Psoas muscle (tissue), 8 donors: ENCODE measurements around the gene GID4. TPM values are rescaled to one million over a fixed set of nuclear protein-coding genes. Genes with fewer than 3 reads are reported as not detected.
A peak's percentile ranks its signal among the peaks of the same experiment; 100 is the strongest.

Experiments used
- ATAC-seq, 4 donors: fragments of 200-7000 bp; cut with Tn5 transposase; one replicate each; pipeline ENCODE4 v1.9.1; 2020; ENCODE audit warnings: moderate library complexity in 3 of 4, mild to moderate bottlenecking in 2 of 4
- DNase-seq, 2 donors: peaks; one replicate each; pipeline ENCODE4 v3.0.0-alpha.2; 2020
- H3K27ac ChIP-seq: fragments of 200-600 bp; one replicate; pipeline ENCODE4 v1.8.0; 2022
- H3K27me3 ChIP-seq, 3 donors: fragments of 200-600 bp in 1 of 3; one replicate each; pipeline versions ENCODE4 v1.6.1 to v1.8.0; 2013 to 2022; ENCODE audit warnings: low read length in 2 of 3, mild to moderate bottlenecking in 2 of 3, moderate library complexity in 1 of 3; ENCODE audit not compliant: insufficient read depth in 3 of 3
- H3K36me3 ChIP-seq, 2 donors: fragments of 200-600 bp in 1 of 2; one replicate each; pipeline versions ENCODE4 v1.6.1 to v1.8.0; 2013 to 2022; ENCODE audit warnings: low read depth in 1 of 2, mild to moderate bottlenecking in 1 of 2, moderate library complexity in 1 of 2; ENCODE audit not compliant: insufficient read depth in 1 of 2
- H3K4me1 ChIP-seq: fragments of 200-600 bp; one replicate; pipeline ENCODE4 v1.8.0; 2022
- H3K4me3 ChIP-seq: fragments of 200-600 bp; one replicate; pipeline ENCODE4 v1.8.0; 2022; ENCODE audit warnings: mild to moderate bottlenecking
- H3K9me3 ChIP-seq: fragments of 200-600 bp; one replicate; pipeline ENCODE4 v1.8.0; 2022
- WGBS, 3 donors: extraction: QIAGEN DNeasy Blood & Tissue Kit; methylation state at CpG; one replicate each; pipeline versions ENCODE4 v1.1.6 to v1.1.7; 2013; 5-methylcytosine and 5-hydroxymethylcytosine counted together
- intact Hi-C, 2 donors: fragments of 100-400 bp; cut with DNase I; formaldehyde crosslinking; loops; one replicate each; pipeline versions ENCODE4 v1.11.0 to v1.14.2; 2022
- polyA plus RNA-seq, 3 donors: library from polyadenylated mRNA; stranded (reverse); fragments of 200-250 nt; gene quantifications; one replicate each; pipeline ENCODE4 v1.2.3, GENCODE V29; 2013
- total RNA-seq, 4 donors: library from RNA; stranded (reverse); fragmentation: NEBNext Ultra II Directional in 2 of 4; extraction: Animal tissue kit (Norgen Biotek cat#: 25700) in 2 of 4; gene quantifications; one replicate each; pipeline versions ENCODE4 v1.2.1 to v1.2.4, GENCODE V29; 2021 to 2023
- TF ChIP-seq, protein P1 (sequence below): fragments of 200-600 bp; IDR thresholded peaks from one replicate; pipeline ENCODE4 v1.8.0; 2022; ENCODE audit warnings: antibody characterized with exemption
- donor health status: healthy with polysubstance abuse.
- donor health status: DM: no; HTN: no; CAD: no; lungs with moderate emphysema.
- donor health status: Bipolar disorder and iron deficiency.
- donor health status: healthy.
- donor health status: DM: yes; HTN: yes; CAD: no.
- donor health status: DM: no; HTN: no; CAD: no.
- donor health status: DM: no; HTN: no; CAD: no.
- donor health status: DM: yes; HTN: yes; CAD: no.

GID4 gene
- total and polyA plus RNA-seq, 7 donors: 10.8 to 55.2 (median 38.0) TPM

DNA sequence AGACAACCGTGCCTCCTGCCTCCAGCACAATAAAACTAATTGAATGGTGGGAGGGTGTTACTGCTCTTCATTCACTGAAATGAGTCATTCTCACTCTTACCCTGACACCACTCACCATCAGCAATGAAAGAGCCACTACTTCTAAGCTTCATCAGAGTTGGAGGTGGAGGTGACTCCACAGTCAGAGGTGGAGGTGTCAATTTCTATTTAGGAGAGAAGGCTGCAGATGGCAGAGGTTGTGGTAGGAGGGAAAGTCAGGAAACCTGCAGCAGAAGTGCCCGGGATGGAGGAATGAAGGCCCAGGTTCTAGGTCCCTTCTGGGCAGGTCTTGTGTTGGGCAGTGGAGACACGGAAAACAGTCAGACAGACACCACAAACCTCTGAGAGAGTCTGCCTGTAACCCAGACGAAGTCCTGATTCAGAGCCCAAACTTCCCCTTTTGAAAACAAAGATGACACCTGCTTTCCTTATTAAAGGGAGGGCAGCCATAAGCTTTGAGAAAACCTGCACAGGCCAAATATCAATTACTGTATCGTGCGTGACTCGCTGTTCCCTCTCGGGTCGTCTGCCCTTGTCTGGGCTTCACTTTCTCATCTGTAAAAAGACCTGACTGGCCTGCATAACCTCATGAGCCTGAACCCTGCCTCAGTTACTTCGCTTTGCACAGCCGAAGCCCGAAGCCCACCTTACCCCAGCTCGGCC lies 908 bp upstream of the GID4 start:
- Histone ChIP-seq H3K36me3 (no peaks in the 10 kb centered on the region), H3K4me3 (peak overlapping the region; percentile 90), H3K27ac (peak overlapping the region; percentile 90), H3K4me1 (peaks cover 34% of the 10 kb centered on the region), H3K9me3 (no peaks in the 10 kb centered on the region), H3K27me3 (no peaks in the 10 kb centered on the region)
- WGBS, 3 donors: 5 to 9% (median 6%) methylated on average over 13 of the region's 13 CpGs
- TF ChIP-seq, protein P1, sequence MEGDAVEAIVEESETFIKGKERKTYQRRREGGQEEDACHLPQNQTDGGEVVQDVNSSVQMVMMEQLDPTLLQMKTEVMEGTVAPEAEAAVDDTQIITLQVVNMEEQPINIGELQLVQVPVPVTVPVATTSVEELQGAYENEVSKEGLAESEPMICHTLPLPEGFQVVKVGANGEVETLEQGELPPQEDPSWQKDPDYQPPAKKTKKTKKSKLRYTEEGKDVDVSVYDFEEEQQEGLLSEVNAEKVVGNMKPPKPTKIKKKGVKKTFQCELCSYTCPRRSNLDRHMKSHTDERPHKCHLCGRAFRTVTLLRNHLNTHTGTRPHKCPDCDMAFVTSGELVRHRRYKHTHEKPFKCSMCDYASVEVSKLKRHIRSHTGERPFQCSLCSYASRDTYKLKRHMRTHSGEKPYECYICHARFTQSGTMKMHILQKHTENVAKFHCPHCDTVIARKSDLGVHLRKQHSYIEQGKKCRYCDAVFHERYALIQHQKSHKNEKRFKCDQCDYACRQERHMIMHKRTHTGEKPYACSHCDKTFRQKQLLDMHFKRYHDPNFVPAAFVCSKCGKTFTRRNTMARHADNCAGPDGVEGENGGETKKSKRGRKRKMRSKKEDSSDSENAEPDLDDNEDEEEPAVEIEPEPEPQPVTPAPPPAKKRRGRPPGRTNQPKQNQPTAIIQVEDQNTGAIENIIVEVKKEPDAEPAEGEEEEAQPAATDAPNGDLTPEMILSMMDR: no peak
- intact Hi-C loops: loop anchor here (5.0 to 10.0 kb wide), 5 partner anchors 113 to 353 kb away; partner anchors contain the start of gene RAI1 (in 1 of the 2)
- no peak for DNase-seq
- ATAC-seq: no peak

DNA sequence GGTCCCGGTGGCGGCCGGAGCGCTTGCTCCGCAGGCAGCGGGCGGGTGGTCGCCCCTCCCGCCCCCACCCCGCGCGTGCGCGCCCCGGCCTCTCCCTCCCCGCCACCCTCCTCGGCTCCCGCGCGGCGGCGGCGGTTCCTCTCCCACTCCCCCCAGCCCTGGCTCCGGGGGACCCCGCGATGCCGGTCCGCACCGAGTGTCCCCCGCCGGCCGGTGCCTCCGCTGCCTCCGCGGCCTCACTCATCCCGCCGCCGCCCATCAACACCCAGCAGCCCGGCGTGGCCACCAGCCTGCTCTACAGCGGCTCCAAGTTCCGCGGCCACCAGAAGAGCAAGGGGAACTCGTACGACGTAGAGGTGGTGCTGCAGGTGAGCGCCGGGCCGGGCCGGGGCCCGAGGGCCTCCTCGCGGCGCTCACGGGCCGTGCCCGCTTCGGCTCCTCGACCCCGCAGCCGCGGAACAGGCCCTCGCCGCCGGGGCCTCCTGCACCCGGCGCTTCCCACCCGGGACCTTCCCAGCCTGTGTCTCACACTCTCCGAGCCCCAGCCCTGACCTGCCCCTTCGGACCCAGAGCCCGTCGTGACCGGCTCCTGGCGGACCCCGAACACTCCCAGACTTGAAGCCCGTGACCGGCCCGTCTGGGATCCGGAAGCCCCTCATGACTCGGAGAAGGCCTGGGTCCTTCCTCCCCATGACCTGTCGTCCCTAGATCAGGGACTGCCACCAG lies 490 bp downstream of the GID4 start:
- Histone ChIP-seq H3K9me3 (no peaks in the 10 kb centered on the region), H3K4me1 (peaks cover 43% of the 10 kb centered on the region), H3K36me3 (peaks cover 0 to 6% of the 10 kb centered on the region in 2 donors), H3K4me3 (peak overlapping the region; percentile 90), H3K27me3 (no peaks in the 10 kb centered on the region), H3K27ac (peak overlapping the region; percentile 90)
- TF ChIP-seq, protein P1: no peak
- WGBS, 3 donors: 0 to 1% (median 1%) methylated on average over 40 to 70 of the region's 81 CpGs
- intact Hi-C loops: loop anchor here (5.0 to 10.0 kb wide), 5 partner anchors 115 to 355 kb away; partner anchors contain the start of gene RAI1 (in 1 of the 2)
- DNase-seq (peak; percentile 27 to 76), ATAC-seq (peak in 3 of 4 donors; percentile 3 to 51 (median 48))

DNA sequence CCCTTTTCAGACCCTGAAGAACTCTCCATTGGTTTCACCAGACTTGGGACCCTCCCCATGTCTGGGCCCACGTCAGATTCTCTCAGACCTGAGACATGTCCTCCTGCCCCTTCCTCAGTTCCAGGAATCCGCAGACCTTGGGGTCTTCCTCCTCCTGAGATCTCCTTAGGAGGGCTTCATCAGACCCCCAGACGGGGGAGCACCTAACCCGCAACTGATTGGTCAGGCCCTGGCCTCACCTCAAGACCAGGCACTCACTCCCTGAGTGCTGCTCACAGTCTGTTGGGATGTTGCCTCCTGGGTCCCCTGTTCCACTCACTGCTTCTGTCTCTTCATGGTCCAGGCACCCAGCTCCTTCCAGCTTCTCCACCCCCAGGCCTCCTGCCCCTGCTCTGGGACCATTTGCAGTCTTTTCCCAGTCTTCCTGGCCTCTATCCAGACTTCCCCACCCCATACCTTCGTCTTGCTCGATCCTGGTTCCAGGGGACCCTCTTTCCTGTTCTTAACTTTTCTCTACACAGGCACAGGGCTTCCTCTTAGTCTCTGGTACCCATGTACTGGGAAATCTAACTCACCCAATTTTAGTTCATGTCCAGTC lies 1.2 kb downstream of the GID4 start:
- TF ChIP-seq, protein P1: no peak
- Histone ChIP-seq H3K4me3 (peak overlapping the region; percentile 90), H3K36me3 (peaks cover 3 to 13% of the 10 kb centered on the region in 2 donors), H3K27me3 (no peaks in the 10 kb centered on the region), H3K27ac (peak overlapping the region; percentile 90), H3K4me1 (peaks cover 44% of the 10 kb centered on the region), H3K9me3 (no peaks in the 10 kb centered on the region)
- intact Hi-C loops: no loop called here
- DNase-seq: no peak
- no peak for ATAC-seq
- whole genome bisulfite sequencing, 3 donors: 21 to 35% (median 24%) methylated on average over 6 of the region's 6 CpGs

DNA sequence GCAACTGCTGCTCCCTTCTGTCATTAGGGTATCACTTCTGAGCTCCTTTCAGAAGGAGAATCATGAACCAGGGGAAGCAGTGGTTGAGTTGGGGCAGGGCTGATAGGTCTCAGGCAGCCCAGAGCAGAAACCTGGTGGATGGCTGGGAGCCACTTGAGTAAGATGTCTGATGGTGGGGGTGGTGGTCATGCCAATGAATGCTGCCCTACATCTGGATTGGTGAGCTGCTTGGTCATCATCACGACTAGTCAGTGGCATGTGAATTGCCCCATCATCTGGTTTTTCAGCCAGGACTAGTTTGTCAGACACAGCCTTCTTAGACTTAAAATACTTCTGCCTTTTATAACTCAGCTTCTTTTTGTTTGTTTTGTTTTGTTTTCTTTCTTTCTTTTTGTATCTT lies 2.6 kb downstream of the GID4 start:
- 10 to 31% (median 22%) methylated on average over 1 of the region's 1 CpG for WGBS, 3 donors

More for the DNA sequence above, 2.6 kb downstream of the GID4 start:
- H3K4me3 ChIP-seq: peak overlapping the region; percentile 90
- DNase-seq: peak; percentile 37 to 68
- H3K27ac ChIP-seq: peak overlapping the region; percentile 90
- H3K9me3 ChIP-seq: no peaks in the 10 kb centered on the region
- ATAC-seq: peak; percentile 26 to 63 (median 54)
- H3K36me3 ChIP-seq: peaks cover 3 to 25% of the 10 kb centered on the region in 2 donors
- H3K27me3 ChIP-seq: no peaks in the 10 kb centered on the region
- TF ChIP-seq, protein P1: no peak
- intact Hi-C loops: no loop called here
- H3K4me1 ChIP-seq: peaks cover 44% of the 10 kb centered on the region
